K562 (cell line): Measurements from ENCODE around the gene HS3ST4. TPM values are rescaled to one million over a fixed set of nuclear protein-coding genes. Genes with fewer than 3 reads are reported as not detected.

Source experiments
- ATAC-seq: fragments of 200-7000 bp; cut with Tn5 transposase; 3 replicates; pipeline ENCODE4 v1.9.1; 2020; ENCODE audit warnings: moderate library complexity
- BruUV-seq: library from RNA; stranded (reverse); fragments of 400-500 nt; replicated peaks from 2 replicates; lab custom pipeline; 2021; lab: Mats Ljungman, UMichigan
- CTCF ChIA-PET: fragments of 300-600 bp; formaldehyde crosslinking; extraction: SDS; loops from one replicate; lab custom pipeline; 2021; ENCODE audit warnings: low intra/inter-chr PET ratio; lab: Yijun Ruan, JAX
- POLR2A ChIA-PET: fragments of 300-600, 350-650 bp; sonication (Branson Sonifier 250); formaldehyde crosslinking; extraction: SDS; loops from one replicate; lab custom pipeline; 2021; ENCODE audit warnings: antibody characterized with exemption, inconsistent platforms; lab: Yijun Ruan, JAX
- DNase-seq, 4 experiments: peaks; one replicate each; pipeline versions ENCODE4 v3.0.0 to v3.0.0-alpha.2; 2011 to 2018; ENCODE audit warnings: low spot score in 3 of 4, mixed read lengths in 3 of 4; ENCODE audit errors: extremely low read depth in 1 of 4
- FAIRE-seq: peaks from 2 replicates; lab custom pipeline; 2011; peaks lifted over from hg19 to GRCh38; lab: Jason Lieb, UNC
- H2AFZ ChIP-seq: 2 replicates; pipeline ENCODE4 v1.6.0; 2011; ENCODE audit warnings: low read depth, low read length, control low read depth, inconsistent platforms
- H3K27ac ChIP-seq: fragments of 200-600 bp; 3 replicates; pipeline ENCODE4 v1.8.0; 2011; ENCODE audit warnings: low read depth, mild to moderate bottlenecking, control low read depth, inconsistent platforms, low read length, moderate library complexity, mixed read lengths; ENCODE audit errors: extremely low read depth
- H3K27me3 ChIP-seq, 2 experiments: fragments of 300-600 bp in 1 of 2; 2 replicates in 1 of 2; 3 replicates in 1 of 2; pipeline versions ENCODE4 v1.6.0 to v1.8.0; 2011; ENCODE audit warnings: inconsistent platforms in 2 of 2, low read length in 2 of 2, mild to moderate bottlenecking in 1 of 2, mixed read lengths in 1 of 2, moderate library complexity in 1 of 2; ENCODE audit not compliant: control insufficient read depth in 2 of 2, insufficient read depth in 2 of 2
- H3K36me3 ChIP-seq: fragments of 300-600 bp; 3 replicates; pipeline ENCODE4 v1.8.0; 2011; ENCODE audit warnings: mild to moderate bottlenecking, low read length, inconsistent platforms; ENCODE audit not compliant: control insufficient read depth, insufficient read depth
- H3K4me1 ChIP-seq, 2 experiments: fragments of 200-600 bp in 1 of 2; replicated peaks in 1 of 2; 2 replicates in 1 of 2; 3 replicates in 1 of 2; pipeline versions ENCODE4 v1.5.1 to v1.8.0; 2011; ENCODE audit warnings: inconsistent platforms in 2 of 2, low read length in 2 of 2, mild to moderate bottlenecking in 1 of 2, mixed read lengths in 1 of 2, moderate library complexity in 1 of 2; ENCODE audit not compliant: control insufficient read depth in 2 of 2, insufficient read depth in 2 of 2
- H3K4me2 ChIP-seq: 2 replicates; pipeline ENCODE4 v1.6.1; 2011; ENCODE audit warnings: low read length, control low read depth, inconsistent platforms, mixed read lengths; ENCODE audit not compliant: insufficient read depth
- H3K4me3 ChIP-seq: fragments of 200-600 bp; sonication (generic), shearing (Covaris generic); 2 replicates; pipeline ENCODE4 v1.5.1; 2016; ENCODE audit warnings: control low read depth, inconsistent platforms
- H3K79me2 ChIP-seq: fragments of 200-600 bp; 3 replicates; pipeline ENCODE4 v1.8.0; 2011; ENCODE audit warnings: low read length, inconsistent platforms; ENCODE audit not compliant: control insufficient read depth, insufficient read depth
- H3K9ac ChIP-seq, 2 experiments: 2 replicates each; pipeline versions ENCODE4 v1.6.0 to v1.6.1; 2011; ENCODE audit warnings: low read depth in 2 of 2, low read length in 2 of 2, control low read depth in 1 of 2, inconsistent platforms in 1 of 2, mild to moderate bottlenecking in 1 of 2, mixed read lengths in 1 of 2; ENCODE audit not compliant: insufficient read depth in 1 of 2
- H3K9me1 ChIP-seq: one replicate; pipeline ENCODE4 v1.6.0; 2011; ENCODE audit warnings: inconsistent platforms, mild to moderate bottlenecking, low read length, moderate library complexity; ENCODE audit not compliant: control insufficient read depth, insufficient read depth
- H3K9me3 ChIP-seq: replicated peaks from 2 replicates; pipeline ENCODE4 v1.5.1; 2011; ENCODE audit warnings: low read depth, low read length, inconsistent platforms; ENCODE audit not compliant: control insufficient read depth, insufficient read depth
- H4K20me1 ChIP-seq: replicated peaks from 2 replicates; pipeline ENCODE4 v1.6.1; 2011; ENCODE audit warnings: low read length, inconsistent platforms, mixed read lengths; ENCODE audit not compliant: control insufficient read depth, insufficient read depth
- FIP1L1 ChIP-seq: fragments of 200-400 bp; formaldehyde crosslinking; IDR thresholded peaks from 2 replicates; pipeline ENCODE4 v1.6.1; 2018; ENCODE audit warnings: mild to moderate bottlenecking, low read depth, low read length; ENCODE audit not compliant: poor library complexity, severe bottlenecking
- USF2 ChIP-seq: sonication (generic); formaldehyde crosslinking; IDR thresholded peaks from 2 replicates; pipeline ENCODE4 v1.5.0; 2020; ENCODE audit warnings: missing genetic modification reagents
- ZNF407 ChIP-seq: fragments of 450-650 bp; IDR thresholded peaks from 2 replicates; pipeline ENCODE4 v1.6.1; 2016; ENCODE audit warnings: low read depth
- WGBS: fragments of 100-300 bp; shearing (Covaris generic); methylation state at CpG from one replicate; pipeline ENCODE4 v1.1.6; 2016; ENCODE audit warnings: low coverage, mixed read lengths; ENCODE audit not compliant: insufficient coverage; ENCODE audit errors: missing lambda C conversion rate; 5-methylcytosine and 5-hydroxymethylcytosine counted together
- in situ Hi-C: fragments of 300-500 bp; cut with MboI; formaldehyde crosslinking; loops from 4 replicates; pipeline ENCODE4 v1.15.0; 2018; ENCODE audit warnings: inconsistent platforms, mixed read lengths
- intact Hi-C: fragments of 100-400 bp; cut with micrococcal nuclease; formaldehyde crosslinking; loops from 2 replicates; pipeline ENCODE4 v1.14.2; 2022
- polyA plus RNA-seq, 8 experiments: library from polyadenylated mRNA; depleted of rRNA in 4 of 8; stranded (reverse) in 5 of 8; unstranded in 3 of 8; fragments of >200 nt; fragmentation: Nextera tagmentation in 2 of 8; fragmentation: Illumina TruSeq in 1 of 8; extraction: Ambion mirVana in 2 of 8; extraction: Trizol in 1 of 8; gene quantifications; 2 replicates each; pipeline versions ENCODE4 v1.2.1 to v1.2.3, GENCODE V29; 2011 to 2014; ENCODE audit warnings: inconsistent platforms in 1 of 8, missing spikeins in 1 of 8
- total RNA-seq, 7 experiments: library from RNA; depleted of rRNA in 6 of 7; stranded (reverse); fragments of >200 nt in 6 of 7; fragmentation: Illumina TruSeq in 2 of 7; extraction: Trizol in 2 of 7; gene quantifications; 2 replicates each; pipeline versions ENCODE4 v1.2.1 to v1.2.3, GENCODE V29; 2011 to 2021; ENCODE audit warnings: low replicate concordance in 1 of 7

HS3ST4 gene
- total and polyA plus RNA-seq, 9 of the 15 experiments (the other 6 are each of a cell fraction or from before 2014, with no cell fraction given) = not detected

GRCh38 chr16:26161461-26162180, 469.9 kb downstream of the HS3ST4 start:
- peaks cover 0 to 4% of the 10 kb centered on the region in 2 experiments; a peak in 1 of 5 replicates for H3K27me3 ChIP-seq
- in situ Hi-C loops = no loop called here
- H3K79me2 ChIP-seq = no peaks in the 10 kb centered on the region
- no peaks in the 10 kb centered on the region for H4K20me1 ChIP-seq
- no peaks in the 10 kb centered on the region for H3K9me1 ChIP-seq
- FAIRE-seq (no peak), ATAC-seq (no peak), DNase-seq (no peak)
- no peaks in the 10 kb centered on the region for H3K9me3 ChIP-seq
- no TSS peak for BruUV-seq
- intact Hi-C loops = no loop called here
- H3K36me3 ChIP-seq = no peaks in the 10 kb centered on the region
- H2AFZ ChIP-seq = no peak overlapping the region
- no peak overlapping the region for H3K9ac ChIP-seq
- no peak overlapping the region for H3K4me2 ChIP-seq
- ChIA-PET CTCF (no interaction called here), POLR2A (no interaction called here)
- no peaks in the 10 kb centered on the region for H3K4me1 ChIP-seq
- WGBS = under 1% methylated on average over 7 of the region's 7 CpGs
- TF ChIP-seq FIP1L1 (no peak), USF2 (CRISPR knock-in tag) (no peak), ZNF407 (no peak)
- no peak overlapping the region for H3K4me3 ChIP-seq
- no peak overlapping the region for H3K27ac ChIP-seq
